Prostate gland (tissue), 2 donors: ENCODE measurements around the gene RECK.

Experiments used
- POLR2A ChIP-seq: fragments of 450-650 bp; IDR thresholded peaks from one replicate; pipeline ENCODE4 v1.6.1; 2016; ENCODE audit warnings: antibody characterized with exemption, mild to moderate bottlenecking
- TF ChIP-seq, protein P1 (sequence below), 4 experiments: fragments of 200-600 bp in 2 of 4; fragments of 450-650 bp in 2 of 4; sonication (generic) in 2 of 4; IDR thresholded peaks; 1 replicate in 3 of 4; 2 replicates in 1 of 4; pipeline ENCODE4 v1.5.1; 2016 to 2019; ENCODE audit warnings: antibody characterized with exemption in 4 of 4, mild to moderate bottlenecking in 2 of 4, moderate library complexity in 2 of 4

DNA sequence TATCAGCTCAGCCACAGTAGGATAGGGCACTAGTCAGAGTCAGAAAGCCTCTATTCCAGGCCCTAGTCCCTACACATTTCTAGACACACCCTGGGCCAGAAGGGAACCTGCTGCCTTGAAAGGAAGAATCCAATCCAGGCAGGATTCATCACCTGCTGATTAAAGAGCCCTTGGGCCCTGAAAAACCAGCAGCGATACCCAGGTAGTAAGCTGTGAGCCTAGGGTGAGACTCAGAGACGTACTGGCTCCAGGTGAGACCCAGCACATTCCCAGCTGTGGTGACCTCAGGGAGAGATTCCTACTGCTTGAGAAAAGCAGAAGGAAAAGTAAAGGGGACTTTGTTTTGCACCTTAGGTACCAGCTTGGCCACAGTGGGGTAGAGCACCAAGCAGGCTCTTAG lies 137.1 kb downstream of the RECK start:
- TF ChIP-seq, protein P1, sequence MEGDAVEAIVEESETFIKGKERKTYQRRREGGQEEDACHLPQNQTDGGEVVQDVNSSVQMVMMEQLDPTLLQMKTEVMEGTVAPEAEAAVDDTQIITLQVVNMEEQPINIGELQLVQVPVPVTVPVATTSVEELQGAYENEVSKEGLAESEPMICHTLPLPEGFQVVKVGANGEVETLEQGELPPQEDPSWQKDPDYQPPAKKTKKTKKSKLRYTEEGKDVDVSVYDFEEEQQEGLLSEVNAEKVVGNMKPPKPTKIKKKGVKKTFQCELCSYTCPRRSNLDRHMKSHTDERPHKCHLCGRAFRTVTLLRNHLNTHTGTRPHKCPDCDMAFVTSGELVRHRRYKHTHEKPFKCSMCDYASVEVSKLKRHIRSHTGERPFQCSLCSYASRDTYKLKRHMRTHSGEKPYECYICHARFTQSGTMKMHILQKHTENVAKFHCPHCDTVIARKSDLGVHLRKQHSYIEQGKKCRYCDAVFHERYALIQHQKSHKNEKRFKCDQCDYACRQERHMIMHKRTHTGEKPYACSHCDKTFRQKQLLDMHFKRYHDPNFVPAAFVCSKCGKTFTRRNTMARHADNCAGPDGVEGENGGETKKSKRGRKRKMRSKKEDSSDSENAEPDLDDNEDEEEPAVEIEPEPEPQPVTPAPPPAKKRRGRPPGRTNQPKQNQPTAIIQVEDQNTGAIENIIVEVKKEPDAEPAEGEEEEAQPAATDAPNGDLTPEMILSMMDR (IDR thresholded peaks at IDR 0.05): no peak
- TF ChIP-seq POLR2A: no peak
